Type B pancreatic cell (in vitro differentiated cells): ENCODE results near the gene TSC22D3. TPM values are rescaled to one million over a fixed set of nuclear protein-coding genes. Genes with fewer than 3 reads are reported as not detected.

ENCODE experiments used
- DNase-seq: peaks from one replicate; pipeline ENCODE4 v3.0.0; 2021; ENCODE audit warnings: mixed read lengths; ENCODE audit not compliant: unreplicated experiment; ENCODE audit errors: extremely low spot score
- H3K27ac Mint-ChIP-seq: 2 replicates; pipeline ENCODE4 v1.8.0; 2021; ENCODE audit warnings: mild to moderate bottlenecking, mixed read lengths
- H3K27me3 Mint-ChIP-seq: 2 replicates; pipeline ENCODE4 v1.8.0; 2021; ENCODE audit warnings: mixed read lengths
- H3K36me3 Mint-ChIP-seq: 2 replicates; pipeline ENCODE4 v1.8.0; 2021; ENCODE audit warnings: mixed read lengths
- H3K4me1 Mint-ChIP-seq: one replicate; pipeline ENCODE4 v1.8.0; 2021; ENCODE audit warnings: mixed read lengths; ENCODE audit not compliant: unreplicated experiment
- H3K4me3 Mint-ChIP-seq: 2 replicates; pipeline ENCODE4 v1.8.0; 2021; ENCODE audit warnings: mild to moderate bottlenecking, mixed read lengths
- H3K9me3 Mint-ChIP-seq: 2 replicates; pipeline ENCODE4 v1.8.0; 2021; ENCODE audit warnings: mixed read lengths
- CTCF ChIP-seq: fragments of 200-600 bp; sonication (generic); conservative IDR thresholded peaks from 2 replicates; pipeline ENCODE4 v1.5.0; 2021; ENCODE audit warnings: antibody characterized with exemption, mild to moderate bottlenecking
- total RNA-seq: library from RNA; stranded (reverse); gene quantifications from 2 replicates; pipeline ENCODE4 v1.2.1, GENCODE V29; 2021; ENCODE audit warnings: low replicate concordance

Gene TSC22D3
- total RNA-seq, 1 donor from 2014 or later = 34.2 TPM

GRCh38 chrX:107736781-107737531 is 38.6 kb downstream of the TSC22D3 start:
- no peak overlapping the region for H3K4me3 Mint-ChIP-seq
- peaks cover 12% of the 10 kb centered on the region for H3K4me1 Mint-ChIP-seq
- DNase-seq = no peak
- no peak overlapping the region for H3K27ac Mint-ChIP-seq
- H3K9me3 Mint-ChIP-seq = no peaks in the 10 kb centered on the region
- peaks cover 4% of the 10 kb centered on the region for H3K27me3 Mint-ChIP-seq
- no peak for TF ChIP-seq CTCF
- H3K36me3 Mint-ChIP-seq = no peaks in the 10 kb centered on the region

- H3K27ac Mint-ChIP-seq = no peak overlapping the region
- no peaks in the 10 kb centered on the region for H3K27me3 Mint-ChIP-seq
- H3K4me1 Mint-ChIP-seq = peaks cover 16% of the 10 kb centered on the region
Measured at GRCh38 chrX:107734646-107735045, 40.9 kb downstream of the TSC22D3 start.

GRCh38 chrX:107733686-107734085 is 41.9 kb downstream of the TSC22D3 start:
- H3K27me3 Mint-ChIP-seq = no peaks in the 10 kb centered on the region
- no peak for TF ChIP-seq CTCF
- H3K4me1 Mint-ChIP-seq = peaks cover 20% of the 10 kb centered on the region
- no peak for DNase-seq
- H3K4me3 Mint-ChIP-seq = no peak overlapping the region
- H3K36me3 Mint-ChIP-seq = no peaks in the 10 kb centered on the region
- no peak overlapping the region for H3K27ac Mint-ChIP-seq
- H3K9me3 Mint-ChIP-seq = no peaks in the 10 kb centered on the region

More at GRCh38 chrX:107734646-107735045, 40.9 kb downstream of the TSC22D3 start:
- no peak for DNase-seq
- H3K4me3 Mint-ChIP-seq = no peak overlapping the region
- TF ChIP-seq CTCF = no peak
- H3K36me3 Mint-ChIP-seq = no peaks in the 10 kb centered on the region
- no peaks in the 10 kb centered on the region for H3K9me3 Mint-ChIP-seq

- peaks cover 29% of the 10 kb centered on the region for H3K4me1 Mint-ChIP-seq
- no peak for DNase-seq
- no peak for TF ChIP-seq CTCF
Measured at GRCh38 chrX:107731831-107732502, 43.6 kb downstream of the TSC22D3 start.

GRCh38 chrX:107730991-107731766 is 44.4 kb downstream of the TSC22D3 start:
- Mint-ChIP-seq H3K27ac (peak overlapping the region; percentile 14), H3K27me3 (no peaks in the 10 kb centered on the region), H3K9me3 (peaks cover 4% of the 10 kb centered on the region), H3K4me3 (no peak overlapping the region), H3K36me3 (no peaks in the 10 kb centered on the region), H3K4me1 (peaks cover 29% of the 10 kb centered on the region)
- DNase-seq = no peak
- TF ChIP-seq CTCF = no peak

More at GRCh38 chrX:107731831-107732502, 43.6 kb downstream of the TSC22D3 start:
- H3K9me3 Mint-ChIP-seq = peaks cover 4% of the 10 kb centered on the region
- no peak overlapping the region for H3K4me3 Mint-ChIP-seq
- peak overlapping the region; percentile 45 for H3K27ac Mint-ChIP-seq
- no peaks in the 10 kb centered on the region for H3K27me3 Mint-ChIP-seq
- H3K36me3 Mint-ChIP-seq = no peaks in the 10 kb centered on the region
